ENCODE measurements around the gene DBX1. TPM values are rescaled to one million over a fixed set of nuclear protein-coding genes. Genes with fewer than 3 reads are reported as not detected.

The DBX1 gene
- total RNA-seq = not detected

- Histone ChIP-seq H3K36me3 (no peaks in the 10 kb centered on the region), H3K4me1 (peaks cover 0 to 2% of the 10 kb centered on the region in 2 donors), H3K27me3 (peaks cover 18 to 100% of the 10 kb centered on the region in 2 donors), H3K4me3 (no peak within 1 kb of the TSS), H3K27ac (no peak within 1 kb of the TSS), H3K9me3 (no peaks in the 10 kb centered on the region)
- no peak for DNase-seq (ENCODE audit: low spot score in 2 of 2)
- intact Hi-C loops (cut with DNase I; ENCODE audit: low total_unique reads) = no loop called here
- TF ChIP-seq POLR2A (IDR thresholded peaks at IDR 0.05) = no peak
- TF ChIP-seq POLR2AphosphoS5 (IDR thresholded peaks at IDR 0.05) = no peak
- no peak for TF ChIP-seq CTCF (IDR thresholded peaks at IDR 0.05)
Observed at GRCh38 chr11:20160425-20161229, at the start of gene DBX1. DBX1 (minus strand) TSS chr11:20160475; CDS start chr11:20160324, 151 bp downstream.

GRCh38 chr11:20208622-20209111 lies 48.4 kb upstream of the DBX1 start:
- DNase-seq (ENCODE audit: low spot score in 2 of 2) = no peak
- TF ChIP-seq POLR2A (IDR thresholded peaks at IDR 0.05) (no peak), CTCF (IDR thresholded peaks at IDR 0.05) (no peak), POLR2AphosphoS5 (IDR thresholded peaks at IDR 0.05) (no peak)
- Histone ChIP-seq H3K4me1 (no peaks in the 10 kb centered on the region), H3K27me3 (peaks cover 0 to 35% of the 10 kb centered on the region in 2 donors), H3K4me3 (no peak overlapping the region), H3K9me3 (no peaks in the 10 kb centered on the region), H3K27ac (no peak overlapping the region), H3K36me3 (no peaks in the 10 kb centered on the region)
- intact Hi-C loops (cut with DNase I; ENCODE audit: low total_unique reads) = no loop called here

GRCh38 chr11:20207781-20208621 lies 47.7 kb upstream of the DBX1 start:
- no peaks in the 10 kb centered on the region for H3K9me3 ChIP-seq
- TF ChIP-seq POLR2A (IDR thresholded peaks at IDR 0.05) = no peak
- TF ChIP-seq CTCF (IDR thresholded peaks at IDR 0.05) = no peak
- TF ChIP-seq POLR2AphosphoS5 (IDR thresholded peaks at IDR 0.05) = no peak
- no peaks in the 10 kb centered on the region for H3K36me3 ChIP-seq
- DNase-seq (ENCODE audit: low spot score in 2 of 2) = no peak
- peaks cover 0 to 35% of the 10 kb centered on the region in 2 donors for H3K27me3 ChIP-seq
- H3K4me1 ChIP-seq = no peaks in the 10 kb centered on the region
- intact Hi-C loops (cut with DNase I; ENCODE audit: low total_unique reads) = no loop called here
- no peak overlapping the region for H3K27ac ChIP-seq
- no peak overlapping the region for H3K4me3 ChIP-seq

GRCh38 chr11:20205807-20206206 lies 45.5 kb upstream of the DBX1 start:
- H3K36me3 ChIP-seq = no peaks in the 10 kb centered on the region
- H3K9me3 ChIP-seq = no peaks in the 10 kb centered on the region
- H3K4me1 ChIP-seq = no peaks in the 10 kb centered on the region
- no peak overlapping the region for H3K4me3 ChIP-seq
- H3K27me3 ChIP-seq = peaks cover 0 to 35% of the 10 kb centered on the region in 2 donors
- TF ChIP-seq POLR2A (IDR thresholded peaks at IDR 0.05) = no peak
- TF ChIP-seq POLR2AphosphoS5 (IDR thresholded peaks at IDR 0.05) = no peak
- TF ChIP-seq CTCF (IDR thresholded peaks at IDR 0.05) = no peak
- no peak for DNase-seq (ENCODE audit: low spot score in 2 of 2)
- intact Hi-C loops (cut with DNase I; ENCODE audit: low total_unique reads) = no loop called here
- no peak overlapping the region for H3K27ac ChIP-seq

Data from breast epithelium (tissue), 4 donors.